ENCODE results near the gene FEN1.

FEN1 gene

GRCh38 chr11:61757213-61757862, 35.4 kb upstream of the FEN1 start:
- DNase-seq: no peak

GRCh38 chr11:61760946-61761345, 31.8 kb upstream of the FEN1 start:
- DNase-seq: no peak

GRCh38 chr11:61761440-61762222, 31.1 kb upstream of the FEN1 start:
- DNase-seq: no peak

- DNase-seq: no peak
These were observed 30.5 kb upstream of the FEN1 start for GRCh38 chr11:61762223-61762615.

GRCh38 chr11:61762798-61763197, 29.9 kb upstream of the FEN1 start:
- DNase-seq: no peak

- no peak for DNase-seq
These were observed 28.6 kb upstream of the FEN1 start for GRCh38 chr11:61763930-61764605.

- no peak for DNase-seq
These were observed 28.0 kb upstream of the FEN1 start for GRCh38 chr11:61764606-61765260.

- no peak for DNase-seq
These were observed 27.0 kb upstream of the FEN1 start for GRCh38 chr11:61765550-61766253.

GRCh38 chr11:61766353-61766841, 26.3 kb upstream of the FEN1 start:
- DNase-seq: no peak

GRCh38 chr11:61768376-61769076, 24.2 kb upstream of the FEN1 start:
- DNase-seq: no peak

GRCh38 chr11:61769169-61769920, 23.4 kb upstream of the FEN1 start:
- no peak for DNase-seq

- no peak for DNase-seq
These were observed 22.6 kb upstream of the FEN1 start for GRCh38 chr11:61769946-61770683.

GRCh38 chr11:61771195-61771894, 21.4 kb upstream of the FEN1 start:
- no peak for DNase-seq

- no peak for DNase-seq
These were observed 20.7 kb upstream of the FEN1 start for GRCh38 chr11:61771985-61772455.

- no peak for DNase-seq
These were observed 19.4 kb upstream of the FEN1 start for GRCh38 chr11:61773356-61773755.

- no peak for DNase-seq
These were observed 18.9 kb upstream of the FEN1 start for GRCh38 chr11:61773809-61774208.

GRCh38 chr11:61774411-61774810, 18.3 kb upstream of the FEN1 start:
- no peak for DNase-seq

GRCh38 chr11:61775106-61775505, 17.6 kb upstream of the FEN1 start:
- DNase-seq: no peak
